ENCODE measurements around the gene TBC1D9.

GRCh38 chr4:140742838-140743193 is 13.4 kb downstream of the TBC1D9 start:
- TF ChIP-seq CTCF (IDR thresholded peaks at IDR 0.05) (no peak), ZFX (IDR thresholded peaks at IDR 0.05; ENCODE audit: borderline replicate concordance) (no peak)

All from 22Rv1 (cell line).